ENCODE measurements around the gene HORMAD2. TPM values are rescaled to one million over a fixed set of nuclear protein-coding genes. Genes with fewer than 3 reads are reported as not detected.

Gene HORMAD2
- total and polyA plus RNA-seq, 2 donors from 2014 or later: not detected

DNA sequence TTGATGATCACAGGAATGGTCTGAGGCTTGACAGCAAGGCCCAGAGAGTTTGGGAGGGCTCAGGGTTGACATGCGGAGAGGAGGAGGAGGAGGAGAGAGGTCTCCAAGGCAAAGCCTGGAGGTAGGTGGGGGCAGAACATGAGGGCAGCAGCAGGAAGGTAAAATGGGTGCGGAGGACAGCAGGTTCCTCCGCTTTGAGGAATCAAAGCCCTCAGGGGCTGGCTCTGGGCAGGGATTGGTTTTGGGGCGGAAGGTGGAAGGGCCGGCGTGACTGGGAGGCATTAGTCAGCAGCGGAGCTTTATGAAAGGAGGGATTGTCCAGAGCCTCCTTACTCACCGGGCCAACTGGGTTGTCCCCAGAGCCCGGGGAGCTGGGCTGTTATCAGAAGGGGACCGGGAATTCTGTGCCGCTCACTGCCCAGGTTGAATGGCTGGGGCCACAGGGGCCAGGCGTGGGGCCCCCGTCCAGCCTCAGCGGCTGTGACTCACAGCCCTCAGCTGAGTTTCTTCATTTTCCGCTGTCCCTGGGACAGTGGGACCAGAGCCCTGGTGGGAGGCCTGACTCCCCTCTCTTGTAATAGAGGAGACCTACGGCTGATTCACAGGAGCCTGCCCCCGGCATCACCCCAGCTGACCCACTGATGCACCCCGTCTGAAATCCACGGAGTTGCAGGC, 130.1 kb downstream of the HORMAD2 start:
- H3K27ac ChIP-seq (ENCODE audit: low read depth in 2 of 2, low read length in 2 of 2): no peak overlapping the region
- intact Hi-C loops (cut with DNase I): no loop called here
- no peak for DNase-seq
- H3K9me3 ChIP-seq (ENCODE audit: control insufficient read depth in 2 of 3, insufficient read depth in 1 of 3, low read length in 3 of 3): no peaks in the 10 kb centered on the region
- no peak for FAIRE-seq
- TF ChIP-seq, protein P1, sequence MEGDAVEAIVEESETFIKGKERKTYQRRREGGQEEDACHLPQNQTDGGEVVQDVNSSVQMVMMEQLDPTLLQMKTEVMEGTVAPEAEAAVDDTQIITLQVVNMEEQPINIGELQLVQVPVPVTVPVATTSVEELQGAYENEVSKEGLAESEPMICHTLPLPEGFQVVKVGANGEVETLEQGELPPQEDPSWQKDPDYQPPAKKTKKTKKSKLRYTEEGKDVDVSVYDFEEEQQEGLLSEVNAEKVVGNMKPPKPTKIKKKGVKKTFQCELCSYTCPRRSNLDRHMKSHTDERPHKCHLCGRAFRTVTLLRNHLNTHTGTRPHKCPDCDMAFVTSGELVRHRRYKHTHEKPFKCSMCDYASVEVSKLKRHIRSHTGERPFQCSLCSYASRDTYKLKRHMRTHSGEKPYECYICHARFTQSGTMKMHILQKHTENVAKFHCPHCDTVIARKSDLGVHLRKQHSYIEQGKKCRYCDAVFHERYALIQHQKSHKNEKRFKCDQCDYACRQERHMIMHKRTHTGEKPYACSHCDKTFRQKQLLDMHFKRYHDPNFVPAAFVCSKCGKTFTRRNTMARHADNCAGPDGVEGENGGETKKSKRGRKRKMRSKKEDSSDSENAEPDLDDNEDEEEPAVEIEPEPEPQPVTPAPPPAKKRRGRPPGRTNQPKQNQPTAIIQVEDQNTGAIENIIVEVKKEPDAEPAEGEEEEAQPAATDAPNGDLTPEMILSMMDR (IDR thresholded peaks at IDR 0.05; ENCODE audit: borderline replicate concordance, extremely low read depth, insufficient read depth): no peak
- no peaks in the 10 kb centered on the region for H3K36me3 ChIP-seq (ENCODE audit: control insufficient read depth in 2 of 3, insufficient read depth in 3 of 3, low read length in 3 of 3)
- H3K27me3 ChIP-seq (ENCODE audit: control insufficient read depth, insufficient read depth, low read length): no peaks in the 10 kb centered on the region
- H3K9ac ChIP-seq (ENCODE audit: low read length in 3 of 3): no peak overlapping the region
- H3K4me1 ChIP-seq (ENCODE audit: control insufficient read depth in 2 of 3, insufficient read depth in 2 of 3, low read depth in 1 of 3, low read length in 3 of 3): peaks cover 0 to 9% (median 4%) of the 10 kb centered on the region in 3 donors
- H3K4me3 ChIP-seq (ENCODE audit: low read length in 3 of 3): no peak overlapping the region

DNA sequence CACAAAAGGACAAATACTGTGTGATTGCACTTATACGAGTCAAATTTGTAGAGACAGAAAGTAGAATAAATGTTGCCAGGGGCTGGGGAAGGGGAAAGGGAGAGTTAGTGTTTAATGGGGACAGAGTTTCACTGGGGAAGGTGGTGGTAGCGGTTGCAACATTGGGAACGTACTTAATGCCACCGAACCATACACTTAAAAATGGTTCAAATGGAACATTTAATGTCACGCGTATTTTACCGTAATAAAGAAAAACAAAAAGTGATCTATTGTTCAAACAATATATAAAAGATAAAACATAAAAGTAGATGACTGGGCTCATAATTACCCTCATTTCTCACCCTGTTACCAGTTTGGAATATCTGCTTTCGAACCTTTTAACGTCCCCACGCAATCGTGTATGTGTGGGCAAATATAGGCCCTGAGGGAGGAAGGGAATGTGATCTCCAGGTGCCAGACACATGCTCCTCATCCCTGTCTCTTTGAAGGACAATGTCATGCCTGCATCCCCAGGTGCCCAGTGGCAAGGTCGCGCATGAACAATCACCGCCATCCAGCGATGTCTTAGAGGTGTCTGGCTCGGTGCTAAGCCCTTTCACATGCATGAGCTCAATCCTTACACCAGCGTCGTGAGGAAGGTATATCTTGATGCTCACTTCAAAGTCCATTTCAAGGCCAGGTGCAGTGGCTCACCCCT, 131.0 kb downstream of the HORMAD2 start:
- no peaks in the 10 kb centered on the region for H3K27me3 ChIP-seq (ENCODE audit: control insufficient read depth, insufficient read depth, low read length)
- intact Hi-C loops (cut with DNase I): no loop called here
- H3K27ac ChIP-seq (ENCODE audit: low read depth in 2 of 2, low read length in 2 of 2): no peak overlapping the region
- no peaks in the 10 kb centered on the region for H3K36me3 ChIP-seq (ENCODE audit: control insufficient read depth in 2 of 3, insufficient read depth in 3 of 3, low read length in 3 of 3)
- H3K4me1 ChIP-seq (ENCODE audit: control insufficient read depth in 2 of 3, insufficient read depth in 2 of 3, low read depth in 1 of 3, low read length in 3 of 3): peaks cover 0 to 9% (median 4%) of the 10 kb centered on the region in 3 donors
- no peak overlapping the region for H3K9ac ChIP-seq (ENCODE audit: low read length in 3 of 3)
- H3K9me3 ChIP-seq (ENCODE audit: control insufficient read depth in 2 of 3, insufficient read depth in 1 of 3, low read length in 3 of 3): no peaks in the 10 kb centered on the region
- FAIRE-seq (no peak), DNase-seq (no peak)
- TF ChIP-seq, protein P1 (IDR thresholded peaks at IDR 0.05; ENCODE audit: borderline replicate concordance, extremely low read depth, insufficient read depth): no peak
- H3K4me3 ChIP-seq (ENCODE audit: low read length in 3 of 3): no peak overlapping the region

DNA sequence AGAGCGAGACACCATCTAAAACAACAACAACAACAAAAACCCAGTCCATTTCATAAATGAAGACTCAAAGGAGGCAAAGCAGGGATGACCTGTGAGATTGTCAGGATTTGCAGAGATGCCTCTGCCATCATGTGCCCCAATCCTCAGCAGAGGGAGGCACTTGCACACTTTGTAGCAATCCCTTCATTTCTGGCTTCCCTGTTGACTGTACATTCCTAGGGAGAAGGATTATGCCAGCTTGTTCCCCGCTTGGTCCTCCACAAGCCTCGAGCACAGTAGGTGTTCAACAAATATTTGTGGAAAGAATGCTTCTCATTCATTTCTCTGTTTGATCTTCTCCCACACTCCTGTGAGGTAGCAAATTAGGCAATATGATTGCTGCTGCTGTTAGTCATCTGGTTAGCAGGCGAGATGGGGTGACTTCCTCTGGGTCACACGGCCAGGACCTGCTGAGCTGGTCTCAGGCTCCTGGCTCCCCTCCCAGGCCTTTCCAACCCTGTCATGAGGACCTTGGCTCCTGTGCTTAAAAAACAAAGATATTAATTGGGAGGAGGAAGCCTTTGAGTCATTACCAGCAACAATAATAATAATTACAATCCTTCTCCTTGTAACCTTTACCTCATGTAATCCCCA, 132.2 kb downstream of the HORMAD2 start:
- H3K36me3 ChIP-seq (ENCODE audit: control insufficient read depth in 2 of 3, insufficient read depth in 3 of 3, low read length in 3 of 3): no peaks in the 10 kb centered on the region
- H3K4me3 ChIP-seq (ENCODE audit: low read length in 3 of 3): no peak overlapping the region
- FAIRE-seq (no peak), DNase-seq (peak in 1 of 5 donors; percentile 87)
- no peak overlapping the region for H3K9ac ChIP-seq (ENCODE audit: low read length in 3 of 3)
- intact Hi-C loops (cut with DNase I): no loop called here
- H3K4me1 ChIP-seq (ENCODE audit: control insufficient read depth in 2 of 3, insufficient read depth in 2 of 3, low read depth in 1 of 3, low read length in 3 of 3): peaks cover 0 to 9% (median 4%) of the 10 kb centered on the region in 3 donors
- TF ChIP-seq, protein P1 (IDR thresholded peaks at IDR 0.05; ENCODE audit: borderline replicate concordance, extremely low read depth, insufficient read depth): no peak
- H3K27me3 ChIP-seq (ENCODE audit: control insufficient read depth, insufficient read depth, low read length): no peaks in the 10 kb centered on the region
- H3K9me3 ChIP-seq (ENCODE audit: control insufficient read depth in 2 of 3, insufficient read depth in 1 of 3, low read length in 3 of 3): no peaks in the 10 kb centered on the region
- H3K27ac ChIP-seq (ENCODE audit: low read depth in 2 of 2, low read length in 2 of 2): peak overlapping the region in 1 of 2 donors; percentile 69
